C4-2B (cell line): Measurements from ENCODE around the gene SLC10A7.

Source experiments
- ZFX ChIP-seq: fragments of 450-650 bp; IDR thresholded peaks from 2 replicates; pipeline ENCODE4 v1.6.1; 2017
- TF ChIP-seq, protein P1 (sequence below): fragments of 450-650 bp; conservative IDR thresholded peaks from 2 replicates; pipeline ENCODE4 v1.5.1; 2017; ENCODE audit warnings: mild to moderate bottlenecking

DNA sequence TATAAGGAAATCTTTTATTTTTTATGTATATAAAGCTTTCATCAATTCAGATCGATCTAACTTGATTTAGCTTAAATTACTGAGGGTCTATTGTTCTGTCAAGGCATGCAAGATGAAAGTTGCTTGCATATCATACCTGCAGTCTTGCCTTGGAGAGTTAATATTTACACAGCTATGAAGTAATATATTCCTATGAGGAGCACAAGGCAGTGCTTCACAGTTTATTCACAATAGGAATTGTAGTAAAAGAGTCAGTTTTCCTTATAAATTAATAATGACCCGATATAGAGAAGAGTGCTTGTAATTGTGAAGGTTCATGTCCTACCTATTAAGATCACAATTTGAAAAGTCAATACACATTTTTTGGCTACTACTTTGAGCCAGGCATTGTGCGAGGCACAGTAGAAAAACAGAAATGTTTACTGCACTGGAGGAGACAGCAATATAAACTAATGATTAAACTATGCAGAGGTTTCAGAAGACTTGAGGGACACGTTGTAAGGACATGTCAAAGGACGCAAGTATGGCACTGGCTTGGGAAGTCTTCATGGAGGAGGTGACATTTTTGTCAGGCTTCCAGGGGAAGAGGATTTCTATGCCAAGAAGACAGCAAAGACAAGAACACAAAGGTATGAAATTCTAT is 268.6 kb downstream of the SLC10A7 start:
- TF ChIP-seq, protein P1, sequence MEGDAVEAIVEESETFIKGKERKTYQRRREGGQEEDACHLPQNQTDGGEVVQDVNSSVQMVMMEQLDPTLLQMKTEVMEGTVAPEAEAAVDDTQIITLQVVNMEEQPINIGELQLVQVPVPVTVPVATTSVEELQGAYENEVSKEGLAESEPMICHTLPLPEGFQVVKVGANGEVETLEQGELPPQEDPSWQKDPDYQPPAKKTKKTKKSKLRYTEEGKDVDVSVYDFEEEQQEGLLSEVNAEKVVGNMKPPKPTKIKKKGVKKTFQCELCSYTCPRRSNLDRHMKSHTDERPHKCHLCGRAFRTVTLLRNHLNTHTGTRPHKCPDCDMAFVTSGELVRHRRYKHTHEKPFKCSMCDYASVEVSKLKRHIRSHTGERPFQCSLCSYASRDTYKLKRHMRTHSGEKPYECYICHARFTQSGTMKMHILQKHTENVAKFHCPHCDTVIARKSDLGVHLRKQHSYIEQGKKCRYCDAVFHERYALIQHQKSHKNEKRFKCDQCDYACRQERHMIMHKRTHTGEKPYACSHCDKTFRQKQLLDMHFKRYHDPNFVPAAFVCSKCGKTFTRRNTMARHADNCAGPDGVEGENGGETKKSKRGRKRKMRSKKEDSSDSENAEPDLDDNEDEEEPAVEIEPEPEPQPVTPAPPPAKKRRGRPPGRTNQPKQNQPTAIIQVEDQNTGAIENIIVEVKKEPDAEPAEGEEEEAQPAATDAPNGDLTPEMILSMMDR = no peak
- no peak for TF ChIP-seq ZFX
